ENCODE data around the gene STXBP5. TPM values are rescaled to one million over a fixed set of nuclear protein-coding genes. Genes with fewer than 3 reads are reported as not detected.

The STXBP5 gene
- total RNA-seq, 1 donor from 2014 or later, result 28.6 TPM

- Mint-ChIP-seq H3K4me1 (peaks cover 23% of the 10 kb centered on the region), H3K27me3 (no peaks in the 10 kb centered on the region), H3K4me3 (no peak overlapping the region), H3K36me3 (ENCODE audit: low read depth) (peaks cover 20% of the 10 kb centered on the region), H3K27ac (no peak overlapping the region), H3K9me3 (no peaks in the 10 kb centered on the region)
- intact Hi-C loops (cut with micrococcal nuclease), result loop anchor here (10.0 kb wide), 1 partner anchor 1395 kb away; the partner anchor contains the start of gene FBXO30
- DNase-seq, result no peak
Measured at GRCh38 chr6:147209762-147210449, 5.7 kb downstream of the STXBP5 start.

GRCh38 chr6:147211349-147211748 lies 7.1 kb downstream of the STXBP5 start:
- Mint-ChIP-seq H3K27ac (no peak overlapping the region), H3K27me3 (no peaks in the 10 kb centered on the region), H3K36me3 (ENCODE audit: low read depth) (peaks cover 19% of the 10 kb centered on the region), H3K4me1 (peaks cover 15% of the 10 kb centered on the region), H3K4me3 (no peak overlapping the region), H3K9me3 (no peaks in the 10 kb centered on the region)
- intact Hi-C loops (cut with micrococcal nuclease), result no loop called here
- DNase-seq, result no peak

- no peak overlapping the region for H3K27ac Mint-ChIP-seq
- H3K27me3 Mint-ChIP-seq, result no peaks in the 10 kb centered on the region
- DNase-seq, result no peak
- no peaks in the 10 kb centered on the region for H3K9me3 Mint-ChIP-seq
- peaks cover 14% of the 10 kb centered on the region for H3K4me1 Mint-ChIP-seq
- H3K36me3 Mint-ChIP-seq (ENCODE audit: low read depth), result peaks cover 19% of the 10 kb centered on the region
- H3K4me3 Mint-ChIP-seq, result no peak overlapping the region
- intact Hi-C loops (cut with micrococcal nuclease), result no loop called here
Measured at GRCh38 chr6:147211831-147212230, 7.6 kb downstream of the STXBP5 start.

- Mint-ChIP-seq H3K27ac (no peak overlapping the region), H3K36me3 (ENCODE audit: low read depth) (peaks cover 15% of the 10 kb centered on the region), H3K4me1 (peaks cover 9% of the 10 kb centered on the region), H3K9me3 (no peaks in the 10 kb centered on the region), H3K4me3 (no peak overlapping the region), H3K27me3 (no peaks in the 10 kb centered on the region)
- DNase-seq, result no peak
- intact Hi-C loops (cut with micrococcal nuclease), result no loop called here
Measured at GRCh38 chr6:147212622-147213021, 8.4 kb downstream of the STXBP5 start.

GRCh38 chr6:147213772-147214171 lies 9.6 kb downstream of the STXBP5 start:
- DNase-seq, result no peak
- intact Hi-C loops (cut with micrococcal nuclease), result no loop called here
- peaks cover 15% of the 10 kb centered on the region for H3K36me3 Mint-ChIP-seq (ENCODE audit: low read depth)
- no peaks in the 10 kb centered on the region for H3K9me3 Mint-ChIP-seq
- peaks cover 6% of the 10 kb centered on the region for H3K4me1 Mint-ChIP-seq
- no peak overlapping the region for H3K4me3 Mint-ChIP-seq
- H3K27me3 Mint-ChIP-seq, result no peaks in the 10 kb centered on the region
- no peak overlapping the region for H3K27ac Mint-ChIP-seq

GRCh38 chr6:147214248-147215227 lies 10.3 kb downstream of the STXBP5 start:
- H3K4me1 Mint-ChIP-seq, result peaks cover 5% of the 10 kb centered on the region
- H3K27ac Mint-ChIP-seq, result no peak overlapping the region
- H3K4me3 Mint-ChIP-seq, result no peak overlapping the region
- no peaks in the 10 kb centered on the region for H3K9me3 Mint-ChIP-seq
- peaks cover 20% of the 10 kb centered on the region for H3K36me3 Mint-ChIP-seq (ENCODE audit: low read depth)
- H3K27me3 Mint-ChIP-seq, result no peaks in the 10 kb centered on the region
- intact Hi-C loops (cut with micrococcal nuclease), result no loop called here
- no peak for DNase-seq

GRCh38 chr6:147216915-147217314 lies 12.7 kb downstream of the STXBP5 start:
- H3K27ac Mint-ChIP-seq, result no peak overlapping the region
- intact Hi-C loops (cut with micrococcal nuclease), result no loop called here

GRCh38 chr6:147217840-147218404 lies 13.7 kb downstream of the STXBP5 start:
- no peaks in the 10 kb centered on the region for H3K9me3 Mint-ChIP-seq
- H3K4me1 Mint-ChIP-seq, result peaks cover 7% of the 10 kb centered on the region
- intact Hi-C loops (cut with micrococcal nuclease), result no loop called here
- no peaks in the 10 kb centered on the region for H3K27me3 Mint-ChIP-seq
- no peak overlapping the region for H3K4me3 Mint-ChIP-seq
- DNase-seq, result no peak
- peaks cover 25% of the 10 kb centered on the region for H3K36me3 Mint-ChIP-seq (ENCODE audit: low read depth)
- H3K27ac Mint-ChIP-seq, result no peak overlapping the region

More at GRCh38 chr6:147216915-147217314, 12.7 kb downstream of the STXBP5 start:
- DNase-seq, result no peak
- no peaks in the 10 kb centered on the region for H3K27me3 Mint-ChIP-seq
- H3K9me3 Mint-ChIP-seq, result no peaks in the 10 kb centered on the region
- H3K4me3 Mint-ChIP-seq, result no peak overlapping the region
- peaks cover 24% of the 10 kb centered on the region for H3K36me3 Mint-ChIP-seq (ENCODE audit: low read depth)
- peaks cover 4% of the 10 kb centered on the region for H3K4me1 Mint-ChIP-seq

- H3K9me3 Mint-ChIP-seq, result no peaks in the 10 kb centered on the region
- DNase-seq, result no peak
- H3K36me3 Mint-ChIP-seq (ENCODE audit: low read depth), result peaks cover 32% of the 10 kb centered on the region
- no peak overlapping the region for H3K4me3 Mint-ChIP-seq
- peaks cover 7% of the 10 kb centered on the region for H3K4me1 Mint-ChIP-seq
- H3K27me3 Mint-ChIP-seq, result no peaks in the 10 kb centered on the region
- intact Hi-C loops (cut with micrococcal nuclease), result no loop called here
- H3K27ac Mint-ChIP-seq, result no peak overlapping the region
Measured at GRCh38 chr6:147218797-147219196, 14.6 kb downstream of the STXBP5 start.

GRCh38 chr6:147219463-147219862 lies 15.2 kb downstream of the STXBP5 start:
- Mint-ChIP-seq H3K27me3 (no peaks in the 10 kb centered on the region), H3K4me1 (peaks cover 7% of the 10 kb centered on the region), H3K27ac (no peak overlapping the region), H3K4me3 (no peak overlapping the region), H3K9me3 (no peaks in the 10 kb centered on the region), H3K36me3 (ENCODE audit: low read depth) (peaks cover 33% of the 10 kb centered on the region)
- DNase-seq, result no peak
- intact Hi-C loops (cut with micrococcal nuclease), result no loop called here

GRCh38 chr6:147220345-147220744 lies 16.1 kb downstream of the STXBP5 start:
- no peaks in the 10 kb centered on the region for H3K9me3 Mint-ChIP-seq
- no peak for DNase-seq
- peaks cover 7% of the 10 kb centered on the region for H3K4me1 Mint-ChIP-seq
- intact Hi-C loops (cut with micrococcal nuclease), result no loop called here
- no peak overlapping the region for H3K27ac Mint-ChIP-seq
- no peaks in the 10 kb centered on the region for H3K27me3 Mint-ChIP-seq
- no peak overlapping the region for H3K4me3 Mint-ChIP-seq
- peaks cover 33% of the 10 kb centered on the region for H3K36me3 Mint-ChIP-seq (ENCODE audit: low read depth)

GRCh38 chr6:147221739-147222138 lies 17.5 kb downstream of the STXBP5 start:
- H3K27ac Mint-ChIP-seq, result no peak overlapping the region
- H3K9me3 Mint-ChIP-seq, result no peaks in the 10 kb centered on the region
- no peak for DNase-seq
- peaks cover 33% of the 10 kb centered on the region for H3K36me3 Mint-ChIP-seq (ENCODE audit: low read depth)
- intact Hi-C loops (cut with micrococcal nuclease), result no loop called here
- no peak overlapping the region for H3K4me3 Mint-ChIP-seq
- peaks cover 7% of the 10 kb centered on the region for H3K4me1 Mint-ChIP-seq
- H3K27me3 Mint-ChIP-seq, result no peaks in the 10 kb centered on the region

GRCh38 chr6:147222160-147222838 lies 18.1 kb downstream of the STXBP5 start:
- H3K9me3 Mint-ChIP-seq, result no peaks in the 10 kb centered on the region
- H3K27me3 Mint-ChIP-seq, result no peaks in the 10 kb centered on the region
- no peak for DNase-seq
- H3K27ac Mint-ChIP-seq, result peak overlapping the region; percentile 48
- intact Hi-C loops (cut with micrococcal nuclease), result no loop called here
- peaks cover 7% of the 10 kb centered on the region for H3K4me1 Mint-ChIP-seq
- peaks cover 33% of the 10 kb centered on the region for H3K36me3 Mint-ChIP-seq (ENCODE audit: low read depth)
- H3K4me3 Mint-ChIP-seq, result no peak overlapping the region
